ENCODE measurements around the gene DAND5. TPM values are rescaled to one million over a fixed set of nuclear protein-coding genes. Genes with fewer than 3 reads are reported as not detected.

DAND5 gene
- total and polyA plus RNA-seq, 9 of the 15 experiments (the other 6 are each of a cell fraction or from before 2014, with no cell fraction given), result 0.22 to 0.83 (median 0.60) TPM

DNA sequence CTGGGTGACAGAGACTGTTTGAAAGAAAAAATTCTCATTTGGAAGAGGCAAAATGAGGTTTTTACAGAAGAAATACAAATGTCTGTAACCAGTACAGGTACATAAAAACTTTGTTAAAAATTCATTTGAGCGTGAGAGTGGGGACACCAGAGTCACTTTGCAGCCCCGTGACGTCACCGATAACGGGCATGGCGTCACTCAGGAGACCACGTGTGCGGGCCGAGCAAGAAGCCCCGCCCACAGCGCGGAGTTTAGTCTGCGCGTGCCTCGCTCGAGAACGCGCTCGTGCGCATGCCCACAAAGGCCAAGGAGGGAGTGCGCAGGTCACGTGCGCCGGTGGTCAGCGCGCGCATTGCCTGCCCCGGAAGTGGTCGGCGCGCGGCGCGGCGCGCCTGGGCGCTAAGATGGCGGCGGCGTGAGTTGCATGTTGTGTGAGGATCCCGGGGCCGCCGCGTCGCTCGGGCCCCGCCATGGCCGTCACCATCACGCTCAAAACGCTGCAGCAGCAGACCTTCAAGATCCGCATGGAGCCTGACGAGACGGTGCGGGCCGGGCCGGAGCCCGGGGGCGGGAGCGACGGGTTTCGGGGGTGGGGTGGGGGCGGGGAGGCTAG lies 23.8 kb upstream of the DAND5 start, which contains the start of gene RAD23A (continued):
- TF ChIP-seq, protein P1, sequence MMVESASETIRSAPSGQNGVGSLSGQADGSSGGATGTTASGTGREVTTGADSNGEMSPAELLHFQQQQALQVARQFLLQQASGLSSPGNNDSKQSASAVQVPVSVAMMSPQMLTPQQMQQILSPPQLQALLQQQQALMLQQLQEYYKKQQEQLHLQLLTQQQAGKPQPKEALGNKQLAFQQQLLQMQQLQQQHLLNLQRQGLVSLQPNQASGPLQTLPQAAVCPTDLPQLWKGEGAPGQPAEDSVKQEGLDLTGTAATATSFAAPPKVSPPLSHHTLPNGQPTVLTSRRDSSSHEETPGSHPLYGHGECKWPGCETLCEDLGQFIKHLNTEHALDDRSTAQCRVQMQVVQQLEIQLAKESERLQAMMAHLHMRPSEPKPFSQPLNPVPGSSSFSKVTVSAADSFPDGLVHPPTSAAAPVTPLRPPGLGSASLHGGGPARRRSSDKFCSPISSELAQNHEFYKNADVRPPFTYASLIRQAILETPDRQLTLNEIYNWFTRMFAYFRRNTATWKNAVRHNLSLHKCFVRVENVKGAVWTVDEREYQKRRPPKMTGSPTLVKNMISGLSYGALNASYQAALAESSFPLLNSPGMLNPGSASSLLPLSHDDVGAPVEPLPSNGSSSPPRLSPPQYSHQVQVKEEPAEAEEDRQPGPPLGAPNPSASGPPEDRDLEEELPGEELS (CRISPR knock-in tag; IDR thresholded peaks at IDR 0.05; ENCODE audit: borderline replicate concordance), result no peak
- TF ChIP-seq KDM5B (IDR thresholded peaks at IDR 0.05; ENCODE audit: insufficient replicate concordance, low read depth, low read length) (peak; percentile 80), PYGO2 (tag; IDR thresholded peaks at IDR 0.05) (no peak), ZNF764 (CRISPR knock-in tag; IDR thresholded peaks at IDR 0.05; ENCODE audit: low read depth) (no peak), TOE1 (IDR thresholded peaks at IDR 0.05; ENCODE audit: borderline replicate concordance) (peak; percentile 97), TOE1 (CRISPR knock-in tag; IDR thresholded peaks at IDR 0.05; ENCODE audit: borderline replicate concordance, low read depth) (peak; percentile 87; the same call in 1 of the 2 replicates), TEAD4 (IDR thresholded peaks at IDR 0.05; ENCODE audit: low read length) (peak; percentile 71), TEAD4 (CRISPR knock-in tag; IDR thresholded peaks at IDR 0.05; ENCODE audit: borderline replicate concordance) (no peak), NFE2L1 (tag; IDR thresholded peaks at IDR 0.05; ENCODE audit: borderline replicate concordance, low read depth) (no peak), GATAD2A (IDR thresholded peaks at IDR 0.05) (no peak), PRPF4 (IDR thresholded peaks at IDR 0.05; ENCODE audit: insufficient read depth, low read depth, low read length, poor library complexity, severe bottlenecking) (peak; percentile 76)
- TF ChIP-seq, protein P2, sequence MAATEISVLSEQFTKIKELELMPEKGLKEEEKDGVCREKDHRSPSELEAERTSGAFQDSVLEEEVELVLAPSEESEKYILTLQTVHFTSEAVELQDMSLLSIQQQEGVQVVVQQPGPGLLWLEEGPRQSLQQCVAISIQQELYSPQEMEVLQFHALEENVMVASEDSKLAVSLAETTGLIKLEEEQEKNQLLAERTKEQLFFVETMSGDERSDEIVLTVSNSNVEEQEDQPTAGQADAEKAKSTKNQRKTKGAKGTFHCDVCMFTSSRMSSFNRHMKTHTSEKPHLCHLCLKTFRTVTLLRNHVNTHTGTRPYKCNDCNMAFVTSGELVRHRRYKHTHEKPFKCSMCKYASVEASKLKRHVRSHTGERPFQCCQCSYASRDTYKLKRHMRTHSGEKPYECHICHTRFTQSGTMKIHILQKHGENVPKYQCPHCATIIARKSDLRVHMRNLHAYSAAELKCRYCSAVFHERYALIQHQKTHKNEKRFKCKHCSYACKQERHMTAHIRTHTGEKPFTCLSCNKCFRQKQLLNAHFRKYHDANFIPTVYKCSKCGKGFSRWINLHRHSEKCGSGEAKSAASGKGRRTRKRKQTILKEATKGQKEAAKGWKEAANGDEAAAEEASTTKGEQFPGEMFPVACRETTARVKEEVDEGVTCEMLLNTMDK (IDR thresholded peaks at IDR 0.05; ENCODE audit: borderline replicate concordance, insufficient read depth, low read depth, low read length, poor library complexity, severe bottlenecking), result no peak
- TF ChIP-seq, protein P3, sequence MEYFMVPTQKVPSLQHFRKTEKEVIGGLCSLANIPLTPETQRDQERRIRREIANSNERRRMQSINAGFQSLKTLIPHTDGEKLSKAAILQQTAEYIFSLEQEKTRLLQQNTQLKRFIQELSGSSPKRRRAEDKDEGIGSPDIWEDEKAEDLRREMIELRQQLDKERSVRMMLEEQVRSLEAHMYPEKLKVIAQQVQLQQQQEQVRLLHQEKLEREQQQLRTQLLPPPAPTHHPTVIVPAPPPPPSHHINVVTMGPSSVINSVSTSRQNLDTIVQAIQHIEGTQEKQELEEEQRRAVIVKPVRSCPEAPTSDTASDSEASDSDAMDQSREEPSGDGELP (CRISPR knock-in tag; IDR thresholded peaks at IDR 0.05; ENCODE audit: borderline replicate concordance), result peak; percentile 90

Data from K562 (cell line).